GM19395 (cell line): Measurements from ENCODE around the gene NTM.

Experiments used
- ATAC-seq: cut with Tn5 transposase; IDR thresholded peaks from one replicate; pipeline ENCODE4 v1.9.1; 2021; ENCODE audit warnings: mild to moderate bottlenecking, moderate library complexity; ENCODE audit not compliant: unreplicated experiment

The NTM gene

DNA sequence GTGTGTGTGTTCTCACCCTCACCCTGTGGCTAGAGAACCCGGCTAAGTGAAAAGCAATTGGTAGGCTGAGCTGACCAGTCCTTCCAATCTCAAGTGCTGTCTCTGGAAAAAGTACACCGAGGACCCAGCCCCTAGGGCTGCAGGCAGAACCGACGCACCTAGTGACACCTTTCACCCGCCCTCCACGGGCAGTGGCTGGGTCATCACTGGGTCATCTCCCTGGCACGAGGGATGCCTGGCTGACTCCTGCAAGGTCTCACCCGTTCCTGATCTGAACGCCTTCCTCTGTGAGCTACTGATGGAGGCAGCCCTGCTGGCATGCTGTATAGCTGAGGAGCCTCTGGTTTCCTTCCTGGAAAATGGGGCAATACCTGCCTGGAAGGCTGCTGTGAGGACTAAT is 311.5 kb downstream of the NTM start:
- no peak for ATAC-seq

- ATAC-seq, result no peak
These were observed 312.1 kb downstream of the NTM start for GRCh38 chr11:131682373-131683015.

DNA sequence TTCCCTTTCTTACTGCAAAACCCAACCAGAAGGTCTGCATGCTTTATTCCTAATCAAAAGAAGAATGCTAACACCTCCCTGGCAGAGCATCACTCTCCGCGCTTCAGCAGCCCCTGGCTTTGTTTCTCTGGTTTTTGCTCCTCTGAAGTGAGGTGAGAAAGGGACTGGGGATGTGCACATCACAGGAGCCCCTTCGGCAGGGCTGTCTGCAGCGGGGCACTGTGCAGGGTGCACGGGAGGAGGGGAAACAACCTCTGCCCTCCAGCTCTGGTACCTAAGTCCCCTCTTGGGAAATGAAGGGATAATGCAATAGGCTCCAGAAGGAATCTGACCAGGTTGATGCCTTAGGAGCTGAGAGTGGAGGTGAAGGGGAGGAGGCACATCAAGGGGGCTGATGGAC is 312.7 kb downstream of the NTM start:
- no peak for ATAC-seq

DNA sequence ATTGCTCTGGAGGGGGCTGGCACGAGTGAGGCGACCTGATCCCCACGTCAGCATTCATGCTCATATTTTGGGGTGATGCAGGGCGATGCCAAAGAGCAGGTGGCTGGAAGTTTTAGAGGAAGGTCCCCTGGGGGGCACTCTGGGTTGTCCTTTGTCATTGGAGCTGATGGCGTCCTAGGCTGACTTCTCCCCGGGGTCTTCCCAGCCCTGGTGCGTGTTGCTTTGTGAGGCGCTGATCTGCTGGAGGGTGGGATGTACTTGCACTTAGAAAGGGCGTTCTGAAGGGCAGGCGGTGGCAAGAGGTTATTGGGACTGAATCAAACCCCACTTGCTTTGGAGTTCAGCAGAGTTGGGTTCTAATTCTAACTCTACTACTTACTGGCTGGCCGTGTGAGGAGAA is 313.3 kb downstream of the NTM start:
- ATAC-seq, result no peak

DNA sequence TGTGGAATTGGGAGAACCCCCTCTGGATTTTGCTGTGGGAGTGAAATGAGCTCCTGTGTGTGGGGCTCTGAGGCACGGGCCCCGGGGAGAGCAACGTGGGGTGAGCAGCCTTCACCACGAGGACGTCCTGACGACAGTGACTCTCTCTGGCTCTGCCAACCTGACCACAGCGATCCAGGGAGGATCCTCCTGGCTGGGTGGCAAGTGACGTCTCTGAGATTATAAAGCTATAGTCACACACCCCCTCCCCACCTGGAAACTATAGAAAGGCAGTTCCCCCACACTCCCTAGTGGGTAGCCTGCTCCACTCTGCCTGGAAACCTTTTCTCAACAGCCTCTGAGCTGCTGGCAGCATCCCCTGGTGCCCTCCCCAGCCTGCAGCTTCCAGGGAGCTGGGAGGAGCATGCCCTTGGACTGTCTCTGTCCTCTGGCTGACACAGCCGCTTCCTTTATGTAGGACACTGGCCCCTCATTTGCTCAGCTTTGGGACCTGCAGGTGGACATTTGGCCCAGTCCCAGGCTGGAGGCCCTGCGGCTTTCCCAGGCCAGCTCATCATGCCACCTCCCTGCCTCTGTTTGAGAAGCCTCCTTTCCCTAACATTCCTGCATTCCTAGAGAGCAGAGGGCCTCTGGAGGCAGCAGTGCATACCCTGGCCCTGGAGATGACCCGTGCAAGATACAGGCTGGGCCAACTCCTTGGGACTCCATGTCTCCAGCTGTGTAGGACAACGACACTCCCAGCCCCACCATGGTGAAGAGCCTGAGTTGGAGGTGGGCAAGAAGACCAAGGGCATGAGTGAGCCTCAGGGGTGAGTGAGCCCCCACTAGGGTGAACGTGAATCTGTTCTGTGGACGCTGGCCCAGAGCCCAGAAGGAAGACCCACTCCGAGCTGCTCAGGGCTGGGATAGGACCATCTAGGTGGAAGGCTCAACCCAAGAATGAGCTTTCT is 314.0 kb downstream of the NTM start:
- no peak for ATAC-seq

GRCh38 chr11:131685206-131685605 is 314.8 kb downstream of the NTM start:
- ATAC-seq, result no peak

GRCh38 chr11:131685906-131686305 is 315.5 kb downstream of the NTM start:
- ATAC-seq, result no peak

- no peak for ATAC-seq
These were observed 316.4 kb downstream of the NTM start for GRCh38 chr11:131686836-131687235.

GRCh38 chr11:131687291-131688047 is 317.1 kb downstream of the NTM start:
- ATAC-seq, result no peak

- ATAC-seq, result peak; percentile 74
These were observed 317.8 kb downstream of the NTM start for GRCh38 chr11:131688048-131688693.

DNA sequence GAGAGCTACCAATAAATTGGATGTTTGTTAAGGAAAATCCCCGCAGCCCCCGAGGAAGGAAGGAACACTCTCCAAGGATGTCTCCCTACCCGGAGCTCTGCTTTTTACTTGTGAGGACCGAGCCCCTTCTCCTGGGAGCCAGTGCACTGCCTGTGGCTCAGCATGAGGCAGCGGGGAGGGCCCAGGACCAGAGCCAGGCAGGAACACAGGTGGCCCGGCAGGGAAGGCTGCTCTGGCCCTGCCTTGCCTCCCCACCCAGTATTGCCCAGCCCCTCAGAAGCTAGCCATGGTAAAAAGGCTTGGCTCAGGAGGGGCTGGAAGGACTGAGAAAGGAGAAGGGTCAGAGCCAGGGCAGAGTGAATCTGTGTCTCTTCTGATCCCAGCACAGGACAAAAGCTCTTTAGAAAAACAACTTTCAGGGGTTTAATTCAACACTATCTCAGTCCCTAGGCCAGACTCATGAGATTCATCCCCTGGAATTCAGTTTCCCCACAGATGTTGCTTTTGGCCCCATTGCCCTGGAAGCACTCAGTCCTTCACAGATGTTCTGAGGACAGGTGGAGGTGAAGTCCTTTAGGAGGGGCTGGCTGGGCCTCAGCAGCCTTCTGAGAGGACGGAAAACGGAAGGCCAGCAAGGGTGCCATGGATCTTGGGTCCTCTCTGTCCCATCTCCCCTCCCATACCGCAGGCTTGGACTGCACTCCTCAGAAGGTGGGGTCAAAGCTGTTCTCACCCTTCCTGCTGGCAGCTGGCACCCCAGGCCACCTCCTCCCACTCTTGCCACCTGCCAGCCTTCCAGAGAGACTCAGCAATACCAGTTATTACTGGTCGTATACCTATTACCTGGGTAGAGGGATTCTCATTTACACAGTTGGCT is 318.9 kb downstream of the NTM start:
- ATAC-seq, result no peak

DNA sequence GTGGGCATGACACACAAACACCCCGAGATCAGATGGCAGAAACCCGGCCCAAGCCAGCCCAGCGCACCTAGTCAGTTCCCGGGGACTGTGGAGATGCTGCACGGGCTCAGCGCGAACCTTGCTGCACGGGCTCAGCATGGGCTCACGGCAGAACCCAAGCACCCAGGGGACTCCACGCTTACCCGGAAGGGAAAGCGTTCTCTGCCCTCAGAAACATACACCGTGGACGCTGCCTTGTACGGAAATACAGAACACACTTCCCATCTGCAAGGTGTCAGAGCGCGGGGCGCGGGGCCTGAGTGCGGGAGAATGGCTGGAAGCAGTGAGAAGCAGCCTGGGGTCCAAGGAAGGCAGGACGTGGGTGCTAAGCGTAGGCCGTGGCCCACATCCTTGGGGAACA is 319.9 kb downstream of the NTM start:
- ATAC-seq, result no peak

DNA sequence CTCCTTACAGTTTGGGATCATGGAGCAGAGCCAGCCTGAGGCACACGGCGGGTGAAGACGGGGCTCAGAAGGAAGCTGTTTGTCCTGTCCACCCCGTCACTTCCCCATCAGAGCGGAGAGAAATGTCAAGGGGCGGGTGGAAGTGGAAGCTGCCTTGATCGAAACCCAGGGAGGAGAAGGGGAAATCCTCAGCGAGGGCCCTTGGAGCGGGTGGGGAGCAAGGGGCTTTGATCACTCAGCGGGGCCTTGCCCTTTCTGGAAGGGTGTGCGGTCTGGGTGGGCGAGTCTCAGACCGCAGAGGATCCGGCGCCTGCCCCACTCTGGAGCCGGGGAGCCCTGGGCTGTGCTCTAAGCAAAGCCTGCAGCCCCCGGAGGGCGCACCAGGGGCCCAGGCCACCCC is 320.4 kb downstream of the NTM start:
- ATAC-seq, result no peak

DNA sequence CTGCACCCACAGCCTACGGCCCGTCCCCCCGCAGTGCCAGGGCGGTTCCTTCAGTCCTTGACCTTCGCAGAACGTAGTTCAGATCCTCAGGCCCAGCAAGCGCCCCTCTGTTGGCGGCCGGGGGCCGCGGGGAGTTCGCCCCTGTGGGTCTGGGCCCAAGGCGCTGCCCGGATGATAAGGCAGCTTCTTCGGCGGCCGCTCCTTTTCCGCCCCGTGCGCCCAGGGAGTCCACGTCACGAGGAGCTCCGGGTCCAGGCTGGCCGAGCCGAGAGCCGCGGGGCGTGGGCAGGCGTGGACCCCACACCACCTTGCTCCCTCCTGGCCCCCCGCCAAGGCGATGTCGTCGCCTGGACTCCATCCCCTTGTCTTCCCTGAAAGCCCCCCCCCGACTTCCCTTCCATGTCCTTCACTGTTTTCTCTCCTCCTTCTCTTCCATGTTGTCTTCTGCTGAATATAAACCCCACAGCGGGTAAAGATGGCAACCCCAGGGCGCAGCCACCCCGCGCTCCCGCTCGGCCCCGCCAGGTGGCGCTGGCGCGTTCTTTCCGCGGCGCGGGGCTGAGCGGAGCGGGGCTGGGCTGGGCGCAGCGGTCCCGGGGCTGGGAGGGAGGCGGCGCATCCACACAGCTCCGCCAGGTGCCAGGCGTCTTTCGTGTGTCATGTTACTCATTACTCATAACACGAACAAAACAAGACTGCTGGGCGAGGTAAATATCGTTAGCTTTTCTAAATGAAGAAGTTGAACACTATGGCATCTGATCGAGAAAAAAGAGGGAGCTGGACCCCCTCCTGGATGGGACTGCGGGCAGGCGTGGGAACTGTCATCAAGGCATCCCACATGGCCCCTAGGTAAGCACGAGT is 321.0 kb downstream of the NTM start:
- ATAC-seq, result peak; percentile 38

DNA sequence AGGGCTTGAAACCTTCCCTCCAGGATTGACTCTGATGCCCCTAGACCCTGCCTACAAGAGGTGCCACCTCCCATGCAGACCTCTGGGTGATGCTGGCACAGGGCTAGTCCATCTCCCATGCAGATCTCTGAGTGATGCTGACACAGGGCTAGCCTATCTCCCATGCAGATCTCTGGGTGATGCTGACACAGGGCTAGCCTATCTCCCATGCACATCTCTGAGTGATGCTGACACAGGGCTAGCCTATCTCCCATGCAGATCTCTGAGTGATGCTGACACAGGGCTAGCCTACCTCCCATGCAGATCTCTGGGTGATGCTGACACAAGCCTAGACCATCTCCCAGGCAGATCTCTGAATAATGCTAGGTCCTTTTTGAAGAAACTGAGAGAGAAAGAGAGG is 321.7 kb downstream of the NTM start:
- no peak for ATAC-seq

DNA sequence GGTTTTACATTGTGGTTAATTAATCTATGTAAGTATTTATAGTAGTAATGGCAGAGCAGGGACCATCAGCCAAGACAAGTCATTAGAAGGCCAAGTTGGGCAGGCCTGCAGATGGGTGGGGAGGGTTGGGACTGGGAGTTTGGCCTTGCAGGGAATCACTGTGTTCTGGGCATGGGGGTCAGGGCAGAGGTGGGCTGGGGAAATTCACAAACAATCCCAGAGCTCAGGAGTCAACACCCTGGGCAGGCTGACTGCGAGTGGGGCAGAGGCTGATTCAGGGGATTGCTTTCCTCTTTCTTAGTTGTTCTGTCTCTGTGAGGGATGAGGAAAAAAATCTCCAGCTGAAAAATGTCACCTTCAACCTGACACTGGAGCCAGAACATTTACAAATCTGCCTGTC is 322.5 kb downstream of the NTM start:
- no peak for ATAC-seq

- ATAC-seq, result no peak
These were observed 323.3 kb downstream of the NTM start for GRCh38 chr11:131693756-131694155.

DNA sequence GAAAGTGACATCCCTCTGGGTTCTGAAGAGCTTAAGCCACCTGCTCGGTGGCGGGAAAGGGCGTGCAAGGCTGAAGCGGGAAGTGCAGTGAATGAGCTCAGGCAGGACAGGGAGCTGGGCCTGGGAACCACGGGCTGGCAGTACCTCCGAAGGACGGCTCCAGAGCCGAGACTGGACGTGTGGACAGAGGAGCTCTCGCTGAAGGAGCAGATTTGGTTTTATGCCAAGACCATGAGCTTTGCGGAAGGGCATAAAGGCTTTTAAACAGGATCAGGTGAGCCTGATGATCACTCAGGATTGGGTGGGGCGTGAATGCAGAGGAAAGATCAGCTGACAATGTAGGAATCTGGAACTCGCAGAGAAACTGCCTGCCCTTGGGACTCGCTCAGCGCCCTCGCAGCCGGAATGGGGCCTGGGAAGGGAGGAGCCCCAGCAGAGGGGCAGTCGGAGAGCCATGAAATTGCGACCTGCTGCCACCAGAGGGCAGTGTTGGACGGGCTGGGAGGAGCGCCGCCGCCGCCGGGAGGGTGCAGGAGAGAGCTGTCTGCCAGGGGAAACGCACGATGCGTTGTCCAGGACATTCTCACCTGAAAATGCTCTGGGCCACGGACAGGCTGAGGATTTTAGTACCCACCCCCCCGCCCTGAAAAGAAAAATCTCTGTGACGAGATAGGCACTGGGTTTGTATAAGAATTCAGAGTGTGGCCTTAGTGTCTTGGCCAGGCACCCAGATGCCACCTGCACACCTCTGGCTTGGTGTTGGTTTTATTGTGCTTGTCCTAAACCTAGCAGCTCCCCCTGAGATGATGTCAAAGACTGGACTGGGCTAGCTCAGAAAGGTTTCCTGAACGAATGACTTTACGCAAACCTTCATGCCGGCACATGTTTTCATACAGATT is 324.4 kb downstream of the NTM start:
- peak; percentile 89 for ATAC-seq
